HG03457 (cell line): ENCODE measurements around the gene PHLDA1.
A peak's percentile ranks its signal among the peaks of the same experiment; 100 is the strongest.
"Not testable (repeated sequence)": the region's sequence is repeated elsewhere in the genome, so short reads cannot be mapped to it uniquely, and the experiment has no call there.

Source experiments
- ATAC-seq: cut with Tn5 transposase; IDR thresholded peaks from one replicate; pipeline ENCODE4 v1.9.1; 2021; ENCODE audit warnings: moderate number of reproducible peaks; ENCODE audit not compliant: unreplicated experiment

Gene PHLDA1

DNA sequence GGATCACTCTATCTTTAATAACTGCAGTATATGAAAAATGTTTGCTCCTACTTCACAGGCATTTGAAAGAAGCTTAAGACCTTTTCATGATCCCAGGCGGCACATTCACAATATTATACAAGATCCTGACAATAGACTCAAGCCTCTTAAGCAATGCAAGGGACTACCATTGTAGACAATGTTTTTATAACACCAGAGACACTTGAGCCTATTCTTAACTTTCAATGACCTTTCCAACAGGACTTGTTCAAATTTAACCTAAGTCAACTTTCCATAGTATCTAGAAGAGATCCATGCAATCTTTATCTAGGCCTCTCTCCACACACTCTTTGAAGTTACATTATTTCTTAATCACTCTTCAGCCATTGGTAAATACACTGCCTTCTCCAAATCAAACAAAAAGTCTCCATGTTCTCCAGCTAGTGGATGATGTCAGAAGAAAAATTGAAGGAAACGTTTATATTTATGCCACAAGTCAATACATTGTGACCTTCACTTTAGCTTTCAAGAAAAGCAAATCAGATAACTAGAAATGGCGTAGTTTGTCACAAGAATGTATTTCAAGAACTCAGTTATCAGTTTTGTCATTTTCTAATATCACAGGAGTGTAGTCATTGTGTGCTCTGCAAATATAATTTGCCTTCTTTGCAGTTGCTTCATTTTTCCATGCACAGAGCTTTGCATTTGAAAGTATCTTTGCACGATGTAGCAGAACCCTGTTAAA is 41.2 kb downstream of the PHLDA1 start:
- ATAC-seq: no peak

DNA sequence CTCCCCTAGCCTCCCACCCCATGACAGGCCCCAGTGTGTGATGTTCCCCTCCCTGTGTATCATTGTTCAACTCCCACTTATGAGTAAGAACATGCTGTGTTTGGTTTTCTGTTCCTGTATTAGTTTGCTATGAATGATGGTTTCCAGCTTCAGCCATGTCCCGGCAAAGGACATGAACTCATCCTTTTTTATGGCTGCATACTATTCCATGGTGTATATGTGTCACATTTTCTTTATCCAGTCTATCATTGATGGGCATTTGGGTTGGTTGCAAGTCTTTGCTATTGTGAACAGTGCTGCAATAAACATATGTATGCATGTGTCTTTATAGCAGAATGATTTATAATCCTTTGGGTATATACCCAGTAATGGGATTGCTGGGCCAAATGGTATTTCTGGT is 43.9 kb downstream of the PHLDA1 start:
- ATAC-seq: not testable (repeated sequence)

DNA sequence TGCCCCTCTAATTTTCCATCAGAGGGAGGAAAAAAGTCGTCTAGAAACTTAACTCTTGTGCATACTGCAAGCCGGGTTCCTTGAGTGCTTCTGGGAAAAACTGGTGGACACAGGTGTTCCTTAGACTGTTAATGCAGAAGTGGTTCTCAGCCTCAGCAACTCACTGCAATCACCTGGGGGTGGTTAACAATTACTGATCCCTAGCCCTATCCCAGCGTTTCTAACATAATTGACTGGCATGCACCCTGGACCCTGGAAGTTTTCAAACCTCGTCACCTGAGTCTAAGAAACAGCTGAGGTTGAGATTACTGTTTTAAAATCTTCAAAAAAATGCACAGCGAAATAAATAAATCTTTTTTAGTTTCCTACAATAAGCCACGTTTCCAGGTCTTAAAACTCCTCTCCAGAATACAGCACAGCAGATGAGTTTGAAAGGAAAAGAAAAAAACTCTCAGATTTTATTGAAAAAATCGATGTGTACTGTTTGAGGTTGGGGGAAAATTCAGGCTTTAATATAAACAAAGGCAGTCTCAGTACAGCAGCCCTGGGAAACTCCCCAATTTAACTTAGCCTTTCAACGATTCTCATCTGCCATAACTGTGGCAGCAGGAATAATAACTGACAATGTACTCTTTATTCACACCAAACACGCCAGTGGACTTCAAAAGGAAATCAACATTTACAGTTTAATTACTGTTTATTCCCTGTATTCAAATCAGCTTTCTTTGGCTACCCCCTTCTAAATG is 45.4 kb downstream of the PHLDA1 start:
- ATAC-seq: no peak

DNA sequence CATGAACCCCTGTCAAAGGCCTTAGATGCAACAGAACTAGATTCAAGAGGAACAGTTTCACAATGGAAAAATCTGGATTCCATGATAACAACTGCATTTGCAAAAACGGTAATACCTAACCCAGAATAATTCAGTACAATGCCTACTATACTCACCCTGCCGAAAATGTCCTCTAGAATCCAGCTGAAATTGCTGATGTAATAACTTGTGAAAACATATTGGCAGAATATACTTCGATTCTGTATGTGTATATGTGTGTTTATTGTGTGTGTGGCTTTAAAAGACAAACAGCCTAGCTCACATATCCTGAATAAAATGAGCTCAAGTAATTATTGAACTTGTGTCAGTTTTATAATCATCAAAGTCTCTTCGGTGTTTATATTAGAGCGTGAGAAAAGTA is 46.0 kb downstream of the PHLDA1 start:
- ATAC-seq: no peak

DNA sequence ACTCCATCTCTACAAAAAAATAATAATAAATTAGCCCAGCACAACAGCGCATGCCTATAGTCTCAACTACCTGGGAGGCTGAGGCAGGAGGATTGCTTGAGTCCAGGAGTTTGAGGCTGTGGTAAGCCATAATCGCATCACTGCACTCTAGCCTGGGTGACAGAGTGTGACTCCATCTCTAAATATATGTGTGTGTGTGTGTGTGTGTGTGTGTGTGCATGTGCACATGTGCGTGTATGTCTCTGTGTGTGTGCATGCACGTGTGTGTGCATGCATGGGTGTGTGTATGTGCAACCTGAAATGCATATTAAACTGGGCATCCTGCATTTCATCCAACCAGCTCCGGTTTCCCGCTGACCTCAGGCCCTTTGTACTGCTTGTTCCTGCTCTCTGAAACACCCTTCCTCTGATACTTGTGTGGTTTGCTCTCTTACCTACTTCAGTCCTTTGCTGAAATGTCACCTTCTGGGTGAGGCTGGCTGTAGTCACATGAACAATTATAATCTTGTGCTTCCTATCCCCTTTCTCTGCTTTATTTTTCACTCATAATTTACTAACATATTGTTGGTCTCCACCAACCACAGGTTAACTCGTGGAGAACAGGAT is 46.9 kb downstream of the PHLDA1 start:
- no peak for ATAC-seq

DNA sequence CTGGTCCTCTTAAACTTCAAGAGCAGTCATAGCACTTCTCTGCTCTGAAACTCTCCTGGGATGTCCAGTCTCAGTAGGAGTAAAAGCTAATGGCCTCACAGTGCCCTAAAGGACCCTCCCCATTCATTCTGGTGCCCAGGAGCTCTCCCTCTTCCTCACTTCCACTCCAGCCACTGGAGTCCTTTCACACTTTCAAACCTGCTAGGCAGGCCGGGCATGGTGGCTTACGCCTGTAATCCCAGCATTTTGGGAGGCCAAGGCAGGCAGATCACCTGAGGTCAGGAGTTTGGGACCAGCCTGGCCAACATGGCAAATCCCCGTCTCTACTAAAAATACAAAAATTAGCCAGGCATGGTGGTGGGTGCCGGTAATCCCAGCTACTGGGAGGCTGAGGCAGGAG is 47.7 kb downstream of the PHLDA1 start:
- not testable (repeated sequence) for ATAC-seq

DNA sequence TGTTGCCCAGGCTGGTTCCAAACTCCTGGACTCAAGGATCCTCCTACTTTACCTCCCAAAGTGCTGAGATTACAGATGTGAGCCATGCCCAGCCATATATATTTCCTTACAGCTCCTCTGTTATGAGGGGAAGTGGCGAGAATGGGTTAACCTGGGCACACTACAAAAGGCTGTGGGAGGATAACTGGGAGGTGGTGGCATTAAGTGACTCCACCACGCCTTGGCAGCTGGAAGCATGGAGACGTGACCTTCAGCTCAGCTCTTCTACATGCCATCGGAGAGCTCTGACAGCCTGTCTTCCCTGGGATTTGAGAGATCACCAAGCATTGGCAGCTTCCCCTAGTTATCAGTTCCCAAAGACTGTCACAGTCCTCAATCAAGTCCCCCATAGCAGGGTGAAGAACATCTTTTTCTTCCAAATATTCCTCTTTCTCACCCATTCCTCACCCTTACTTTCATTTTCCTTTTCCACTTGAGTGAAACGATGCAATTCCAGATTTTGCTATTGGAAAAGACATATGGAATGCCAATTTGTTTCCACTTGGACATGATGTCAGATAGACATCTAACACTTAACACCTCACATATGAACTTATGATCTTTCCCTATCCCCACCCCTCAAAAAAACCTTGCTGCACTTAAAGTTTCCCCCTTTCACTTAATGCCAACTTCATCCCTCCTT is 48.5 kb downstream of the PHLDA1 start:
- no peak for ATAC-seq

DNA sequence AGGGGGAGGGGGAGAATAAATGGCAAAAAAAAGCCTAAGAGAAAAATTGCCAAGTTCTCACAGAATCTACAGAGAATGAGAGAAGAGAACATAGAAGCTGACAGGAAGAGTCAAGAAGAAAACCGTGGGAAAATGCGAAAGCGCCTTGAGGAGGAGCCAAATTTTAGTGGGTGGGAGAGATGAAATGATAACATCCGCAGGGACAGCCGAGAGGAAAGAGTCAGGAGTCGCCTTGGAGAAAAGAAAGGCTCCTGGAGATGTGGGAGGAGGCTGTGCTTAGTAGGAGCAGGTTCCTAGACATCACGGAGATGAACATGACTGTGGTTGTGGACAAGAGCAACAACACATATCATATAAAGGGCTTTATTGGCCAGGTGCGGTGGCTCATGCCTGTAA is 49.4 kb downstream of the PHLDA1 start:
- no peak for ATAC-seq

DNA sequence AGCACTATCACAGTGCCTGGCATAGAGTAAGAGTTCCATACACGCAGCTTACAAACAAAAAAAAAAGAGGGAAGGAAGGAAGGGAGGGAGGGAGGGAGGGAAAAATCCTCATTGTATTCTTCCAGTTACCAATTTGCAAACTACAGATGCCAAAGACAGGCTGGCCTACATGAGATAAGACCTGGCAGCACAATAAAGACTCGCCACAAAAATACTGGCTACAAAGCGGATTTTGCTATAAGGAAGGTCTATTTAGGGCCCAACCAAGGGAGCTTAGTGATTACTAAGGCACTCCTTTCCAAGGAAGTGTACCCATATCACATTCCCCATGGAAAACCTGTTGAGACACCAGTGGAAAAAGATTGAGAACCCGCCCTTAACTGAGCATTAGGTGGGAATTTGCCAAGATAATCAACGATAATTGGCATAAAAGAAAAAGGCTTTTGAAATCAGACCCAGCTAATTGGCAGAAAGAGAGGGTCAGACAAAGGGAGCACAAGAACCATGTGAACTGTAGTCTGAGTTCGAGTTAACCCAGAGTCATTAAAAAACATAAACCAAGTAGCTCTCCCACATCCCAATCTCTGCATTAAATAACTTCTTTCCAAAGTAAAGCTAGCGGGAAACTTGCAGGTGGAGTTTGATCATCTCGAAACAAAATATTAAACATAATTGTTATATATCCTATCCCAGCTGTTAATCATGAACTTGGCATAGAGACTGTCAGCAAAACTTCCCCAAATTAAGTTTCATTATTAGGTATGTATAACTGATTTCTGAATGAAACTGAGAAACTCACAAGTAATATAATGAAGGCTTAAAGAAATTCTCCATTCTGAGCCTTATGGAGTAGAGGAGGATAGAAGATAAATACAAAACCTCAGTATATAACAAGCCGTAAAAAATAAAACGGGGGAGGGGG is 50.1 kb downstream of the PHLDA1 start:
- peak; percentile 53 for ATAC-seq

DNA sequence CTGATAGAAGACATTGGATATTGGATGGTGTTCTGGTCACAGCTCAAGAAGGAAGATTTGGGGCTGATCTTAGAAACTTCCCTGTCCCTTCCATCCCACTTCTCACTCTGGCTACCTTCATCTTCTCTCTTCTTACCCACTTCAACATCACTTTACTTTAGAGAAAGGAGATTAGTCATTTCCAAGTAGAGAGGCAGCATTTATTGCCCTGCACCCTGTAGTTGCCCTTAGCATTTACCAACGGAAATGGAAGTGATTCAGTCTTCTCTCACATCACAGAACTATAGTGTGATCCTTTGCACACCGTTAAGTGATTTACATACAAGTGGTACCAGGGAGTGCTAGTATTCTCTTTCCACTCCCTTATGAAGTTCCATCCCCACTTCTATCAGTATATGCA is 52.4 kb downstream of the PHLDA1 start:
- ATAC-seq: no peak

DNA sequence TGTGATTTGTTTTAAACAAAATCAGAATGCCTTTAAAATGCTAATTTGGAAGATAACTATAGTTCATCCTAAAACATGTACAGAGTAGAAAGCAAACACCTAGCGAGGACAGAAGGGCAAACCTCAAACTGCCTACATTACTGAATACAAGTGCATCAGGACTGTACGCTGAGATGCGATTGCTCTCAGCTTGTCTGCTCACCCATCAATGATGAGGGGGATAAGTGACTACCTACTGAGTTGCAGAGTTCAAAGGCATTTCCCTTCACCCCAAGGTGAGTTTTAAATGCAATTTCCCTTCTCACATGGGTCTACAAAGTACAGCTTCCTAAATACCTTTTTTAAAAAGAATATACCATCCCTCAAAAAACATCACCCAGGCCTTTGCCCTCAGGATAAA is 52.9 kb downstream of the PHLDA1 start:
- no peak for ATAC-seq

DNA sequence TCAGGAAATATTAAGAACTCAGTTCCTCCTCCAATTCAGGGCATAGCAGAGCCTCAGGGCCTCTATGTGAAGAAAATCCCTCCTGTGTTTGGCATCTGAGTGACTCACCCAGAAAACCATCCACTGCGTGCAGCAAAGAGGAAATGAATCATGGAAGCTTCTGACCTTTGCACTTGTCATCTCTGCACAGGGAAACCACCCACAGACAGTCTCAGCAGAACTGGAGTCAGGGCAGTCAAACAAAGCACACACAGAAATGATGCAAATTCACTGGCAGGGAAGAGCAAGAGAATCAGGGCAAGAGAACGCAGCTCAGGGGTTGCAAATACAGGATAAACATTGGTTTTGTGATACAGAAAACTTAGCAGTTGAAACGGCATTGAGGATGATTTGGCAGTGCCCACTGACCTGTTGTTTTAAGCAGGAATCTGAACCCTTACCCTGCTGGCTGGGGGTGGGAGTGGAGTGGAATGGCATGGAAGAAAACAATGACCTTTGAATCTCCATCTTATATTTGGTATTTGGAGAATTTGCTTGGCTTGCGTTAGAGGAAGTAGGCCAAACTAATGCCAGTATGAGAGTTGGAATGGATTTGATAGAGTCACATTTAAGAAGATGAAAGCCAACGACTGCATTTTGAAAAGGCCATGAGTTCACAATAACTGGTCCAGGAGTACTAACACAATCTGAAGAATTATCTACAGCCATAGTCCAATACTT is 53.5 kb downstream of the PHLDA1 start:
- ATAC-seq: peak; percentile 95

DNA sequence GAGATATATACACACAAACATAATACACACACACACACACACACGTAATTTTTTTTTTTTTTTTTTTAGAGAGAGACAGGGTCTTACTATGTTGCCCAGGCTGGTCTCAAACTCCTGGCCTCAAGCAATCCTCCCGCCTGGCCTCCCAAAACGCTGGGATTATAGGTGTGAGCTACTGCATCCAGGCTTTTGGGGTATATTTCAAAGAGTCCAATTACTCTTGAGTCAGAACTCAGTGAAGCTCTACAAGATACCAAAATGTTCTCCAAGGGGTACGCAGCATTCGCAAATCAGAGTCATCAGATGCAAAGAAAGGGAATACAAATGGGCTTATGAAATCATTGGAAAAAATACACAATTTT is 54.0 kb downstream of the PHLDA1 start:
- no peak for ATAC-seq

DNA sequence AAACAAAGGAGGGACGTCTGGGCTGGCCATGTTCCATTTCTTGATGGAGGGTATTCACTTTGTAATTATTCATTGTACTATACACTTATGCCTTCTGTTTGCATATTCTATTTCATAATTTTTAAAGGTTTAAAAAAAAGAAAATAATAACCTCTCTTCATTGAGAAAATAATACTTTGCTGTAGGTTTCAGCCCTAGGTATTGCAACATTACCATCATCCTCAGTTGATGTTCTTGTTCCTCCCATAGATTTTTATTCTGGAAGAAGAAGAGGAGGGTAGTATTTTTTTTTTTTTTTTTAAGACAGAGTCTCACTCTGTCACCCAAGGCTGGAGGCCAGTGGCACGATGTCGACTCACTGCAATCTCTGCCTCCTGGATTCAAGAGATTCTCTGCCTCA is 54.7 kb downstream of the PHLDA1 start:
- ATAC-seq: no peak

DNA sequence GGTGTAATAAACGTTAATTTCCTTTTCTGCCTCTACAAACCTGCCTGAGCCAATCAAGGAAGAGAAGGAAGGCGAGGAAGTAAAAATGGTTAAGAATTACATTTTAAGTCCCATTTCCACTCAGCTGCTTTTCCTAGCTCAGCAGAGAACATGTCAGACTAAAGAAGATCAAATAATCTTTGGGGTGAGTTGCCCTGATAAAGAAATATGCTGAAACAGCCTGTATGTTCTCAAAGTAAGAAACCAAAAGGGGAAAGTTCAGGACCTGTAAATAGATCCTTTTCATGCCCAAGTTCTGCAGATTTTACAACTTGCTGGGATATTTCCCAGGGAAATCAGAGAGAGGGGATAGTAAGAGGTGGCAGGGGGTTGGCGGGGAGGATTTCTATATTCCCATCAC is 55.5 kb downstream of the PHLDA1 start:
- ATAC-seq: no peak

DNA sequence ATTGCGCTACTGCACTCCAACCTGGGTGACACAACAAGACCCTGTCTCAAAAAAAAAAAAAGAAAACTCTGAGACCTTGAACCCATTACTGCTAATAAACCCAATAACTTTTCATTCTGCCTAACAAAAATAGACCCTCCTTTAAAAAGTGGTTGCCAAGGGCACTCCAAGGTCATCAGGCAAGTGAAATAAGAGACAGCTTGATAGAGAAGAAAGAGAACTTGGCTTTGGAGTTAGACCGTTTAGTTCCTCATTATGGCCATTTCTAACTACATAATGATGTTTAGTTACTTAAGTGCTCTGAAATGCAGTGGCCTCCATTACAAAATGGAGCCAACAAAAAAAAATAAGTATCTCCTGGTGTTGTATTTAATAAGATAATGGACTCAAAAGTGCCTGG is 55.9 kb downstream of the PHLDA1 start:
- no peak for ATAC-seq
